ENCODE results near the gene GATA5. TPM values are rescaled to one million over a fixed set of nuclear protein-coding genes. Genes with fewer than 3 reads are reported as not detected.

Gene GATA5
- total RNA-seq, 1 donor from 2014 or later = not detected

DNA sequence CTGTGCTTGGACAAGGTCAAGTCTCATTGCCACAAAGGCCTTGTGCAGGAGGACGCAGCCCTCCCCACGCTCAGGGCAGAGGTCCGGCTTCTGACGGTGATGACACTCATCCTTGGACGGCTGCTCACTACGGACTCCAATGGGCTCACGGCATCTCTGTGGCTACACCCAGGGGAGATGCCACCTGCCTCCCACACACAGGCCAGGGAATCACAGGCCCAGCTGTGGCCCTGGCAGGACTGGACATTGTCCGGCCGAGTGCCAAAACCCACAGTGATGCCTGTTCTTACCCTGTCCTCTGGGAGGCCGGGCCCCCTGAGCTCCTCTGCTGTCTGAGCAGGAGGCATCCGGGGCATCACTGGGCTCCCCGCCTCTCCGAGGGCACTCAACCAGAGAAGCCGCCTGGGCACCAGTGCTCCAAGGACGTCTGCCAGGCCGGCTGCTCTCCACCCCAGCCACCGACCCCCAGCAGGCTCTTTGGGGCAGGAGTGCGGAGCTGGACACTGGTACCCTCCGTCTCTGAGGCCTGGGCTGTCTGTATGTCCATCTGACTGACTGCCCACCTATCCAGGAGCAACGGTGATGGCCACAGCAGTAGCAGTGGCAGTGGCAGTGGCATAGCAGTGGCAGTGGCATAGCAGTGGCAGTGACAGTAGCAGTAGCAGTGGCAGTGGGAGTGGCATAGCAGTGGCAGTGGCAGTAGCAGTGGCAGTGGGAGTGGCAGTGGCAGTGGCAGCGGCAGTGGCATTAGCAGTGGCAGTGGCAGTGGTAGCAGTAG lies 50.3 kb downstream of the GATA5 start:
- Histone ChIP-seq H3K36me3 (no peaks in the 10 kb centered on the region), H3K9me3 (no peaks in the 10 kb centered on the region), H3K27ac (no peak overlapping the region), H3K4me1 (no peaks in the 10 kb centered on the region), H3K27me3 (no peaks in the 10 kb centered on the region), H3K4me3 (no peak overlapping the region)
- no peak for DNase-seq (ENCODE audit: low spot score in 2 of 2)
- TF ChIP-seq, protein P1, sequence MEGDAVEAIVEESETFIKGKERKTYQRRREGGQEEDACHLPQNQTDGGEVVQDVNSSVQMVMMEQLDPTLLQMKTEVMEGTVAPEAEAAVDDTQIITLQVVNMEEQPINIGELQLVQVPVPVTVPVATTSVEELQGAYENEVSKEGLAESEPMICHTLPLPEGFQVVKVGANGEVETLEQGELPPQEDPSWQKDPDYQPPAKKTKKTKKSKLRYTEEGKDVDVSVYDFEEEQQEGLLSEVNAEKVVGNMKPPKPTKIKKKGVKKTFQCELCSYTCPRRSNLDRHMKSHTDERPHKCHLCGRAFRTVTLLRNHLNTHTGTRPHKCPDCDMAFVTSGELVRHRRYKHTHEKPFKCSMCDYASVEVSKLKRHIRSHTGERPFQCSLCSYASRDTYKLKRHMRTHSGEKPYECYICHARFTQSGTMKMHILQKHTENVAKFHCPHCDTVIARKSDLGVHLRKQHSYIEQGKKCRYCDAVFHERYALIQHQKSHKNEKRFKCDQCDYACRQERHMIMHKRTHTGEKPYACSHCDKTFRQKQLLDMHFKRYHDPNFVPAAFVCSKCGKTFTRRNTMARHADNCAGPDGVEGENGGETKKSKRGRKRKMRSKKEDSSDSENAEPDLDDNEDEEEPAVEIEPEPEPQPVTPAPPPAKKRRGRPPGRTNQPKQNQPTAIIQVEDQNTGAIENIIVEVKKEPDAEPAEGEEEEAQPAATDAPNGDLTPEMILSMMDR (IDR thresholded peaks at IDR 0.05) = no peak
- intact Hi-C loops (cut with DNase I) = no loop called here

DNA sequence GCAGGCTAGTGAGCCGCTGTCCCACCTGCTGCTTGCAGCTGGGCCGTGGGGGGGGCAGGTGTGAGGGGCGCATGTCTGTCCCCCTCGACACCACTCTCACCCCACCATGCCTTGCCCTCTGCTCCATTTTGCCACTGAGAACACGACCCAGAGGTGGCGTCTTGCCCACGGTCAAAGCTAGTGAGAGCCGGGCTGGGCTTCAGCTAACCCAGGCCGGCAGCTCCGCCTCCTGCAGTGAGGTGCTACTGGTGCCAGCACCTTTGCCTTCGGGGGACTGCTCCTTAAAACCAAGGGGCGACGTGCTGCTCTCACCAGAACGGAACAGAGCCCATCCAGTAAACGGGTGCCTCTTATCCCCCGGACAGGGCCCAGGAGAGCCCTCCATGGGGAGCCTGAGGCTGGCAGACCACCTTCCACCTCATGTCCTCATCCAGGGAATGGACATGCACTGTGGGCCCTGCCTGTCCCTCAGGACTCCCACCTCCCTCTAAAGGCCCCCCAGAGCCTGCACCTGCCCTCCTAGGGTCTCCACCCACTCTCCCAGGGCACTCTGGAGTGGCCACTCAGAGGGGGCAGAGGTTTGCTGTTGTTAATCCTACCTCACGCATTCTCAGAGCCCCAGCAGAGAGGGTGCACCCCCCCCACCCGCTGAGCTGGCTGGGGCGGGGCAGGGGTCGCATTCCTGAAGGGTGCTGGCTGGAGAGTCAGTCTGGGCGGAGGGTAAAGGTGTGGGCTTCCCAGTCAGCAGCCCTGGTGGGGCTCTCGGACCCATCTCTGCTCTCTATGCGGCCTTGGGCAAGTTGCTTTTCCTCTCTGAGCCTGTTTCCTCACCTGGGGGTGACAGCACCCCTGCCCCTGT lies 51.3 kb downstream of the GATA5 start:
- TF ChIP-seq, protein P1 (IDR thresholded peaks at IDR 0.05) = no peak
- no peak overlapping the region for H3K27ac ChIP-seq
- intact Hi-C loops (cut with DNase I) = no loop called here
- H3K4me1 ChIP-seq = no peaks in the 10 kb centered on the region
- H3K36me3 ChIP-seq = no peaks in the 10 kb centered on the region
- no peak overlapping the region for H3K4me3 ChIP-seq
- no peak for DNase-seq (ENCODE audit: low spot score in 2 of 2)
- H3K9me3 ChIP-seq = no peaks in the 10 kb centered on the region
- H3K27me3 ChIP-seq = no peaks in the 10 kb centered on the region

DNA sequence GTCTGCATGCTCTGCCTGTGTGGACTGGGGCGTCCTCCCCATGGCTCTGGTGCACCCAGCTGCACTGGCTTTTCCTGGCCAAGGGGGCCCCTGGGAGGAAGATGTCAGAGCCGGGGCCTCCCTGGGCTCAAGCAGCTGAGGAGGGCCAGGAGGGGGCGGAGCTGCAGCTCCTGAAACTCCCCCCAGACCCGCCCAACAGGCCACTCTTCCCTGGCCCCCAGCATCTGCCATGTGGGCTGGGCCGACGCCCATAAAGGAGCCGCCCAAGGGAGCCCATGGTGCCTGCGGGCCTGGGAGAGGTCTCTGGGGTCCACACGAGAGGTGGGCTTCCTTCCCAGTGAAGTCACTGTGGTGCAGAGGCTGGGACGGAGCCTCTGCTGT lies 52.5 kb downstream of the GATA5 start:
- Histone ChIP-seq H3K27me3 (no peaks in the 10 kb centered on the region), H3K9me3 (no peaks in the 10 kb centered on the region), H3K4me1 (no peaks in the 10 kb centered on the region), H3K4me3 (no peak overlapping the region), H3K36me3 (no peaks in the 10 kb centered on the region), H3K27ac (no peak overlapping the region)
- no peak for DNase-seq (ENCODE audit: low spot score in 2 of 2)
- intact Hi-C loops (cut with DNase I) = no loop called here
- TF ChIP-seq, protein P1 (IDR thresholded peaks at IDR 0.05) = no peak

DNA sequence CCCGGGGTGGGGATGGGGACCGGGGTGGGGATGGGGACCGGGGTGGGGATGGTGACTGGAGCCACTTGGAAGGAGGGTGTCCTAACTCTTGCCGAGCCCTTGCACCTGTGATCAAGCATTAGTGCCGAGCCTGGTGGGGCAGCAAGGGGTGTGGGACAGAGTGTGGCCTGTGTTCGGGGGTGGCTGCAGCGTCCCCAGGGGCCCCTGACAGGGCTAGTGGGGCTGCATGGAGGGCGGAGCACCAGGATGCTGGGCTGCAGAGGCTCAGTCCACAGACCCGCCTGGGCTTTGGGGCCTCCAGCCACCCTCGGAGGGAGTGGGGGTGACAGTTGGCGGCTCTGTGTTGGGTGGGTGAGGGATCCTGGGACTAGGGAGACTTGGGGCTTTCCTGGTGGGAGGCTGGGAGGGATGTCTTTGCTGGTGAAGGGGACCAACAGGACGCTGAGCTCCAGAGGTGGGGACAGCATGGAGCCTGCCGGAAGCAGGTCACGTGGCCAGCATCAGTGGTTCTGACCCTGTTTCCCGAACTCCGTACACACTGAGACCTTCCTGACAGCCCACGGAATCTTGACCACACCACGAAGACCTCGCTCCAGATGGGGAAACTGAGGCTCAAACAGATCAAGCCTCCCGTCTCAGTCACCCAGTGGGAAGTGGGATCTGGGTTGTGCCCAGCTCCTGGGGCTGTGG lies 53.0 kb downstream of the GATA5 start:
- Histone ChIP-seq H3K4me1 (no peaks in the 10 kb centered on the region), H3K9me3 (no peaks in the 10 kb centered on the region), H3K27ac (no peak overlapping the region), H3K36me3 (no peaks in the 10 kb centered on the region), H3K27me3 (no peaks in the 10 kb centered on the region), H3K4me3 (no peak overlapping the region)
- intact Hi-C loops (cut with DNase I) = no loop called here
- no peak for DNase-seq (ENCODE audit: low spot score in 2 of 2)
- TF ChIP-seq, protein P1 (IDR thresholded peaks at IDR 0.05) = no peak

DNA sequence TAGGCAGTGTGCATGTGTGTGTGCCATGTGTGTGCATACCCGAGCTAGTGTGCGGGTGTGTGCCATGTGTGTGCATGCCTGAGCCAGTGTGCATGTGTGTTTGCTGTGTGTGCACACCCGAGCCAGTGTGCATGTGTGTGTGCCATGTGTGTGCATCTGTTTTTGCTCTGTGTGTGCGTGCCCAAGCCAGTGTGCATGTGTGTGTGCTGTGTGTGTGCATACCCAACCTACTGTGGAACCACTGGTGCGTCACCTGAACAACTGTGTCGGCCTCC lies 54.1 kb downstream of the GATA5 start:
- TF ChIP-seq, protein P1 (IDR thresholded peaks at IDR 0.05) = no peak
- no peak overlapping the region for H3K27ac ChIP-seq
- no peaks in the 10 kb centered on the region for H3K9me3 ChIP-seq
- no peaks in the 10 kb centered on the region for H3K4me1 ChIP-seq
- H3K4me3 ChIP-seq = no peak overlapping the region
- no peaks in the 10 kb centered on the region for H3K27me3 ChIP-seq
- no peak for DNase-seq (ENCODE audit: low spot score in 2 of 2)
- H3K36me3 ChIP-seq = no peaks in the 10 kb centered on the region
- intact Hi-C loops (cut with DNase I) = no loop called here

Data from ascending aorta (tissue), 2 donors.